Tibial nerve (tissue), 4 donors: ENCODE results near the gene CFDP1. TPM values are rescaled to one million over a fixed set of nuclear protein-coding genes. Genes with fewer than 3 reads are reported as not detected.

Experiments used
- DNase-seq, 2 donors: peaks; one replicate each; pipeline ENCODE4 v3.0.0-alpha.2; 2019; ENCODE audit warnings: low spot score in 2 of 2
- H3K27ac ChIP-seq, 4 donors: fragments of 200-600 bp; sonication (generic) in 3 of 4; one replicate each; pipeline ENCODE4 v1.5.1; 2017 to 2019; ENCODE audit warnings: mild to moderate bottlenecking in 1 of 4
- H3K27me3 ChIP-seq, 2 donors: fragments of 200-600 bp; sonication (generic) in 1 of 2; one replicate each; pipeline versions ENCODE4 v1.5.1 to v1.6.0; 2017 to 2019
- H3K36me3 ChIP-seq, 3 donors: fragments of 200-600 bp; sonication (generic); one replicate each; pipeline ENCODE4 v1.5.1; 2018 to 2019
- H3K4me1 ChIP-seq, 4 donors: fragments of 200-600 bp; sonication (generic) in 3 of 4; one replicate each; pipeline ENCODE4 v1.5.1; 2017 to 2019
- H3K4me3 ChIP-seq, 4 donors: fragments of 200-600 bp; sonication (generic) in 3 of 4; one replicate each; pipeline ENCODE4 v1.5.1; 2017 to 2019; ENCODE audit warnings: mild to moderate bottlenecking in 1 of 4, moderate library complexity in 1 of 4
- H3K9me3 ChIP-seq, 4 donors: fragments of 200-600 bp; sonication (generic) in 3 of 4; one replicate each; pipeline ENCODE4 v1.5.1; 2017 to 2019
- EP300 ChIP-seq, 2 donors: sonication (generic); formaldehyde crosslinking; IDR thresholded peaks; one replicate each; pipeline ENCODE4 v1.6.1; 2017; ENCODE audit warnings: antibody characterized with exemption in 2 of 2, mild to moderate bottlenecking in 1 of 2
- POLR2A ChIP-seq, 2 donors: fragments of 450-650 bp; IDR thresholded peaks; one replicate each; pipeline ENCODE4 v1.6.1; 2017; ENCODE audit warnings: antibody characterized with exemption in 2 of 2, mild to moderate bottlenecking in 2 of 2, moderate library complexity in 2 of 2
- WGBS, 2 donors: methylation state at CpG; one replicate each; pipeline ENCODE4 v1.1.5; 2018; 5-methylcytosine and 5-hydroxymethylcytosine counted together
- total RNA-seq, 4 donors: library from RNA; depleted of rRNA; stranded (reverse); fragments of >200 nt; gene quantifications; one replicate each; pipeline ENCODE4 v1.1.0, GENCODE V29; 2016
- TF ChIP-seq, protein P1 (sequence below), 5 experiments: fragments of 200-600 bp in 3 of 5; fragments of 450-650 bp in 2 of 5; sonication (generic) in 3 of 5; IDR thresholded peaks; one replicate each; pipeline ENCODE4 v1.5.1; 2016 to 2019; ENCODE audit warnings: antibody characterized with exemption in 5 of 5, mild to moderate bottlenecking in 3 of 5, moderate library complexity in 2 of 5

CFDP1 gene
- total RNA-seq, 4 donors from 2014 or later: 35.6 to 120 (median 62.4) TPM

DNA sequence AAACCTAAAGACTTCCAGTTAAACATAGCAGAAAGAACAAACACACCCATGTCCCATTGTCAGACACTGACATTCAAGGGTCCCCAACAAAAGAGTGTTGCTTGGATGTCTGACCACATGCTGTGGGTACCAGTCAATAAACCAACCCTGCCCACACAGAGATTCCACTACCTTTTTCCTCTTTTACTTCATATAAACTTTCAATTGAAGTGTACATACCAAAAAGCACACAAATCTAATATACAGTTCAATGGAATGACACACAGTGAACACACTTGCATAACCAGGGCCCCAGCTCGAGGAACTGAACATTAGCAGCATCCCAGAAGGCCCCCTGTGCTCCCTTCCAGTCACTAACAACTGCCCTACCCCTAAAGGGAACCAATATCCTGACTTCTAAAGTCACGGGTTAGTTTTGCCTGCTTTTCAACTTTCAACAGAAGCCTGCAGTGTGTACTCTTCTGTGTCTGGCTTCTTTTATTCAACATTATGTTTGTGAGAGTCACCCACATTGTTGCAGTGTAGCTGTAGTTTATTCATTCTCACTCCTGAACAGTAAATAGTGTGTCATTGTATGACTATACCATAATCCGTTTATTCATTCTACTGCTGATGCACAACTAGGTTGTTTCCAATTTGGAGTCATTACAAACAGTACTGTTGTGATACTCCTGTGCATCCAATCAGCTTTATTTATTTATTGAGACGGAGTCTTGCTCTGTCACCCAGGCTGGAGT, 18.0 kb downstream of the CFDP1 start:
- H3K27me3 ChIP-seq: no peaks in the 10 kb centered on the region
- peaks cover 0 to 23% (median 6%) of the 10 kb centered on the region in 3 donors for H3K36me3 ChIP-seq
- WGBS, 2 donors: 56 to 68% methylated on average over 4 of the region's 4 CpGs
- no peak overlapping the region for H3K4me3 ChIP-seq
- no peak for DNase-seq
- H3K27ac ChIP-seq: peak overlapping the region in 1 of 4 donors; percentile 41
- peaks cover 0 to 13% (median 0%) of the 10 kb centered on the region in 4 donors for H3K4me1 ChIP-seq
- TF ChIP-seq POLR2A (IDR thresholded peaks at IDR 0.05) (no peak), EP300 (IDR thresholded peaks at IDR 0.05) (no peak)
- TF ChIP-seq, protein P1, sequence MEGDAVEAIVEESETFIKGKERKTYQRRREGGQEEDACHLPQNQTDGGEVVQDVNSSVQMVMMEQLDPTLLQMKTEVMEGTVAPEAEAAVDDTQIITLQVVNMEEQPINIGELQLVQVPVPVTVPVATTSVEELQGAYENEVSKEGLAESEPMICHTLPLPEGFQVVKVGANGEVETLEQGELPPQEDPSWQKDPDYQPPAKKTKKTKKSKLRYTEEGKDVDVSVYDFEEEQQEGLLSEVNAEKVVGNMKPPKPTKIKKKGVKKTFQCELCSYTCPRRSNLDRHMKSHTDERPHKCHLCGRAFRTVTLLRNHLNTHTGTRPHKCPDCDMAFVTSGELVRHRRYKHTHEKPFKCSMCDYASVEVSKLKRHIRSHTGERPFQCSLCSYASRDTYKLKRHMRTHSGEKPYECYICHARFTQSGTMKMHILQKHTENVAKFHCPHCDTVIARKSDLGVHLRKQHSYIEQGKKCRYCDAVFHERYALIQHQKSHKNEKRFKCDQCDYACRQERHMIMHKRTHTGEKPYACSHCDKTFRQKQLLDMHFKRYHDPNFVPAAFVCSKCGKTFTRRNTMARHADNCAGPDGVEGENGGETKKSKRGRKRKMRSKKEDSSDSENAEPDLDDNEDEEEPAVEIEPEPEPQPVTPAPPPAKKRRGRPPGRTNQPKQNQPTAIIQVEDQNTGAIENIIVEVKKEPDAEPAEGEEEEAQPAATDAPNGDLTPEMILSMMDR (IDR thresholded peaks at IDR 0.05): no peak
- H3K9me3 ChIP-seq: no peaks in the 10 kb centered on the region

DNA sequence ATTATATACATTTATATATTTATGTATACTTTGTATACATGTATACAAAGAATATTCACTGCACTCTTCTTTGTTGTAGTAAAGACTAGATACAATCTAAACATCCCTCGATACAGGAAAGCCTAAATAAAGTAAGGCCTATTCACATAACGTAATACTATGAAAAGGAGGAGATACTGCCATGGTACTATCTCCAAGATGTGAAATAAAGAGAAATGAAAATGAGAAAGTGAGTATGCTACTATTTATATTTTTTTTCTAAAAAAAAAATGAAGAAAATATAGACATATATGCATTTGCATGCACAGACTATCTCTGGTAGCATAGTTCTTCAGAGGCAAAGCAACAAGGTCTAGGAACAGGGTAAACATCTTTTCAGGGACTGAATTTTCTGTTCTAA, 19.4 kb downstream of the CFDP1 start:
- peaks cover 0 to 8% (median 0%) of the 10 kb centered on the region in 4 donors for H3K4me1 ChIP-seq
- H3K27me3 ChIP-seq: no peaks in the 10 kb centered on the region
- no peaks in the 10 kb centered on the region for H3K9me3 ChIP-seq
- H3K4me3 ChIP-seq: no peak overlapping the region
- H3K27ac ChIP-seq: no peak overlapping the region
- no peak for DNase-seq
- TF ChIP-seq EP300 (IDR thresholded peaks at IDR 0.05) (no peak), POLR2A (IDR thresholded peaks at IDR 0.05) (no peak)
- TF ChIP-seq, protein P1 (IDR thresholded peaks at IDR 0.05): no peak
- 94 to 95% methylated on average over 2 of the region's 2 CpGs for WGBS, 2 donors
- H3K36me3 ChIP-seq: peaks cover 0 to 35% (median 11%) of the 10 kb centered on the region in 3 donors

DNA sequence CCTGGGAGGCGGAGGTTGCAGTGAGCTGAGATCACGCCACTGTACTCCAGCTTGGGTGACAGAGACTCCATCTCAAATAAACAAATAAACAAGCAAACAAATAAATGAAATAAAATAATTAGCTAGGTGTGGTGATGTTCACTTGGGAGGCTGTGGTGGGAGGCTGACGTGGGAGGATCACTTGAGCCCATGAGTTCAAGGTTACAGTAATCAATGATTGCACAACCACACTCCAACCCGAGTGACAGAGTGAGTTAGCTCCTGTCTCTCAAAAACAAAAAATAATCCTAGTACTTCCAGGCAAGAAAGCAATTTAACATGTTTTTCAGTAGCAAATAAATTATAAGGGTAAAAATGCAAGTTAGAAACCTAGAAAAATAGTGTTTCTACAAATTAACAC, 26.4 kb downstream of the CFDP1 start:
- DNase-seq: no peak
- H3K36me3 ChIP-seq: peaks cover 0 to 61% (median 11%) of the 10 kb centered on the region in 3 donors
- no peak overlapping the region for H3K27ac ChIP-seq
- H3K4me3 ChIP-seq: no peak overlapping the region
- no peak for TF ChIP-seq POLR2A (IDR thresholded peaks at IDR 0.05)
- no peak for TF ChIP-seq EP300 (IDR thresholded peaks at IDR 0.05)
- TF ChIP-seq, protein P1 (IDR thresholded peaks at IDR 0.05): no peak
- no peaks in the 10 kb centered on the region for H3K27me3 ChIP-seq
- peaks cover 0 to 20% (median 2%) of the 10 kb centered on the region in 4 donors for H3K4me1 ChIP-seq
- no peaks in the 10 kb centered on the region for H3K9me3 ChIP-seq
- WGBS, 2 donors: 74 to 82% methylated on average over 4 of the region's 4 CpGs

DNA sequence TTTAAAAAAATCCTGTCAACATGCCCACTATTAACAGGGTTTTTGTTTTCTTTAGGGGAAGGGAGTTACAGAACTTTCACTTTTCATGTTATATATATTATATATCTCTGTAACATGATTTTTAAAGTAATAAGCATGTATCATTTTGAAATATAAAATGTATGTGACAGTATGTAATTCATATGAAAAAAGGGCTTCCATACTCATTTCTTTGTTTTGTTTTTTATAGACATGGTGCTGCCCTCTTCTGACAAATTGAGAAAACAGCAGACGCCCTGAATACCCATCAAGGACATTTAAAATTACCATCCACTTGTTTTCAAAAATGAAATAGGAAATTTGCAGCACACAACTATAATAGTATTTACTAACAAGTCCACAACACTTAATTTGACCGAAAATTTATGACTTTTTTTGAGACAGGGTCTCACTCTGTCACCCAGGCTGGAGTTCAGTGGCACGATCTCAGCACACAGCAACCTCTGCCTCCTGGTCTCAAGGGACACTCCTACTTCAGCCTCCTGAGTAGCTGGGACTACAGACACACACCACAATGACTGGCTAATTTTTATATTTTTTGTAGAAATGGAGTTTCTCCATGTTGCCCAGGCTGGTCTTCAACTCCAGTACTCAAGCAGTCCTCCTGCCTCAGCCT, 30.4 kb downstream of the CFDP1 start:
- no peaks in the 10 kb centered on the region for H3K9me3 ChIP-seq
- H3K4me1 ChIP-seq: peaks cover 0 to 22% (median 5%) of the 10 kb centered on the region in 4 donors
- TF ChIP-seq EP300 (IDR thresholded peaks at IDR 0.05): no peak
- TF ChIP-seq, protein P1 (IDR thresholded peaks at IDR 0.05): peak; percentile 55 to 67 (median 61)
- H3K27me3 ChIP-seq: no peaks in the 10 kb centered on the region
- DNase-seq: peak in 1 of 2 donors; percentile 28
- peak overlapping the region in 3 of 4 donors; percentile 58 to 69 (median 62) for H3K27ac ChIP-seq
- 34 to 37% methylated on average over 3 of the region's 3 CpGs for WGBS, 2 donors
- H3K4me3 ChIP-seq: no peak overlapping the region
- H3K36me3 ChIP-seq: peaks cover 0 to 29% (median 0%) of the 10 kb centered on the region in 3 donors
